Brain microvascular endothelial cell (primary cell): ENCODE results near the gene ABT1.
"Not testable (repeated sequence)": the region's sequence is repeated elsewhere in the genome, so short reads cannot be mapped to it uniquely, and the experiment has no call there.

Source experiments
- DNase-seq: peaks from one replicate; pipeline ENCODE4 v3.0.0-alpha.2; 2020
- H3K27ac ChIP-seq: fragments of 250-450 bp; sonication (Bioruptor Pico); 2 replicates; pipeline ENCODE4 v1.5.1; 2020; ENCODE audit warnings: mild to moderate bottlenecking, moderate library complexity
- H3K27me3 ChIP-seq: fragments of 250-450 bp; sonication (Bioruptor Pico); replicated peaks from 2 replicates; pipeline ENCODE4 v1.5.1; 2020; ENCODE audit warnings: mild to moderate bottlenecking
- H3K36me3 ChIP-seq: fragments of 250-450 bp; sonication (Bioruptor Pico); replicated peaks from 2 replicates; pipeline ENCODE4 v1.5.1; 2020; ENCODE audit warnings: mild to moderate bottlenecking
- H3K4me3 ChIP-seq: 2 replicates; pipeline ENCODE4 v1.5.1; 2011; ENCODE audit warnings: low read depth, mild to moderate bottlenecking, control low read depth, low read length, moderate library complexity
- in situ Hi-C: cut with HindIII; loops from 2 replicates; pipeline ENCODE4 v1.10.0; 2017; ENCODE audit warnings: low sequenced_read_pairs, low pct_ligation_motif_present
- TF ChIP-seq, protein P1 (sequence below): IDR thresholded peaks from 2 replicates; pipeline ENCODE4 v1.5.1; 2011; ENCODE audit warnings: low read depth, mild to moderate bottlenecking, moderate library complexity, low read length, control low read depth, inconsistent platforms; ENCODE audit errors: missing control alignments

ABT1 gene

DNA sequence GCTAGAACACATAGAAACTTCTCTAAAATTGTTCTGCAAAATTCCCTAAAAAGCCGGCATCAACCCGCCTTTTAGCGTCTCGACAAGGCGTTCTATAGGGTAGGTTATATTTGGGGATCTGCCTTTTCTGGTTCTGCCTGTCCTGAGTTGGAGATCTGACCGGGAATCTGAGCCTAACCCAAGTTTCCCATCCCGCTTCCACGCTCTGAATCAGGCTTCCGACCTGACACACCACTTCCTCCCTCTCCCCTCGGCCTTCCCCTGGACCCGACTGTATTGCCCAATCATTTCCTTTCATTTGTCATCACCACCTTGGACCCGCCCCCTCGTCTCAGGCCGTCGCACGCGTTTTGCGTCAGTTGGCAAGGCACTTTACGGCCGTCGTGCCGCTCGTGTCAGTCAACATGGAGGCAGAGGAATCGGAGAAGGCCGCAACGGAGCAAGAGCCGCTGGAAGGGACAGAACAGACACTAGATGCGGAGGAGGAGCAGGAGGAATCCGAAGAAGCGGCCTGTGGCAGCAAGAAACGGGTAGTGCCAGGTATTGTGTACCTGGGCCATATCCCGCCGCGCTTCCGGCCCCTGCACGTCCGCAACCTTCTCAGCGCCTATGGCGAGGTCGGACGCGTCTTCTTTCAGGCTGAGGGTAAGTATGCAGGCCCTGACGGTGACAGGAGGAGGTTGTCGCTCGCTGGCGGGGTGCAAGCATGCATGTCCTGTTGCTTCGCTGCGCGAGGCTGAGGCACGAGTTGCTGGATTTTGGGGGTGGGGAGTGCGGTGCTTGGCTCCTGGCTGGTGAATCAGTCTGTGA lies at the start of gene ABT1:
Gene ABT1 (plus strand): TSS at position 375 of the 810 bp plus-strand sequence. CDS start 30 bp downstream, at position 405.
- peak within 1 kb of the TSS; percentile 83 for H3K27ac ChIP-seq
- peak; percentile 98 for DNase-seq
- peak within 1 kb of the TSS; percentile 100 for H3K4me3 ChIP-seq
- TF ChIP-seq, protein P1, sequence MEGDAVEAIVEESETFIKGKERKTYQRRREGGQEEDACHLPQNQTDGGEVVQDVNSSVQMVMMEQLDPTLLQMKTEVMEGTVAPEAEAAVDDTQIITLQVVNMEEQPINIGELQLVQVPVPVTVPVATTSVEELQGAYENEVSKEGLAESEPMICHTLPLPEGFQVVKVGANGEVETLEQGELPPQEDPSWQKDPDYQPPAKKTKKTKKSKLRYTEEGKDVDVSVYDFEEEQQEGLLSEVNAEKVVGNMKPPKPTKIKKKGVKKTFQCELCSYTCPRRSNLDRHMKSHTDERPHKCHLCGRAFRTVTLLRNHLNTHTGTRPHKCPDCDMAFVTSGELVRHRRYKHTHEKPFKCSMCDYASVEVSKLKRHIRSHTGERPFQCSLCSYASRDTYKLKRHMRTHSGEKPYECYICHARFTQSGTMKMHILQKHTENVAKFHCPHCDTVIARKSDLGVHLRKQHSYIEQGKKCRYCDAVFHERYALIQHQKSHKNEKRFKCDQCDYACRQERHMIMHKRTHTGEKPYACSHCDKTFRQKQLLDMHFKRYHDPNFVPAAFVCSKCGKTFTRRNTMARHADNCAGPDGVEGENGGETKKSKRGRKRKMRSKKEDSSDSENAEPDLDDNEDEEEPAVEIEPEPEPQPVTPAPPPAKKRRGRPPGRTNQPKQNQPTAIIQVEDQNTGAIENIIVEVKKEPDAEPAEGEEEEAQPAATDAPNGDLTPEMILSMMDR, result no peak
- H3K36me3 ChIP-seq, result peaks cover 11% of the 10 kb centered on the region
- in situ Hi-C loops, result no loop called here
- no peaks in the 10 kb centered on the region for H3K27me3 ChIP-seq

DNA sequence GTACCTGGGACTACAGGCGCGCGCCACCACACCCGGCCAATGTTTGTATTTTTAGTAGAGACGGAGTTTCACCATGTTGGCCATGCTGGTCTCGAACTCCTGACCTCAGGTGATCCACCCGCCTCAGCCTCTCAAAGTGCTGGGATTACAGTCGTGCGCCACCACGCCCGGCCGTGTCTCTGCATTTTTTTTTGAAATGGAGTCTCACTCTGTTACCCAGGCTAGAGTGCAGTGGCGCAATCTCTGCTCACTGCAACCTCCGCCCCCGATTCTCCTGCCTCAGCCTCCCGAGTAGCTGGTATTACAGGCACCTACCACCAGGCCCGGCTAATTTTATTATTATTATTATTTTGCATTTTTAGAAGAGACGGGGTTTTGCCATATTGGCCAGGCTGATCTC lies 49.4 kb upstream of the ABT1 start:
- DNase-seq, in situ Hi-C loops, H3K4me3 ChIP-seq, H3K27ac ChIP-seq, H3K27me3 ChIP-seq: not testable (repeated sequence)
- H3K36me3 ChIP-seq, result peaks cover 20% of the 10 kb centered on the region

DNA sequence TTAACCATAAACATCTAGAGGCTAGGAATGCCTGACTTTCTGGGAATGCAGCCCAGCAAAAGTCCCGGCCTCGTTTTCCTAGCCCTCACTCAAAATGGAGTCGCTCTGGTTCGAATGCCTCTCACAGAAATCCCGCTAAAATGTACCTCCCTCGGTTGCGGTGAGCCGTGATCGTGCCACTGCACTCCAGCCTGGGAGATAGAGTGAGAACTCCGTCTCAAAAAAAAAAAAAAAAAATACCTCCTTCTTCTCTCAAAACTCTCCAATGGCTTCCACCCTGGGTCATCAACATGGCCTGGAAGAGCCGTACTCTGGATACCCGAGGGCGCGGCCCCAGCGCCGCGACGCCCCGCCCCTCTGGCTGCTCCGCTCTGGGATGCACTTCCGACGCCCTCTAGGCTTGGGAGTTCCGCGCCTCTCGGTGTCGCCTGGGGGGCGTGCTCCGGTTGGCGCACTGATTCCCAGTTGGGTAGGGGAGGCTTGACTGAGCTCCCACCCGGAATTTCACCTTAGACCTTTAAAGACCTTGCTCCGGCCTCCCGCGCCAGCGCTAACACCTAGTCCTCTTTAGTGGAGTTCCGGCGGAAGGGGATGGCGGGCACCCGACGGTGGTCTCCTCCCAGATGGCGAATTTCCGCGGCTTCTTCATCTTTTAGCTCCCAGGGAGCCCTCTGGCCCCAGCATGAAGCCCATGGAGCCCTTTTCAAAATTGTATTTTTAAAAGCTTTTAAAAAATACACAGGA lies 46.3 kb upstream of the ABT1 start:
- in situ Hi-C loops, result no loop called here
- Histone ChIP-seq H3K36me3 (peaks cover 5% of the 10 kb centered on the region), H3K27ac (peak overlapping the region; percentile 29), H3K27me3 (no peaks in the 10 kb centered on the region), H3K4me3 (peak overlapping the region; percentile 64)
- TF ChIP-seq, protein P1, result peak; percentile 21
- no peak for DNase-seq

DNA sequence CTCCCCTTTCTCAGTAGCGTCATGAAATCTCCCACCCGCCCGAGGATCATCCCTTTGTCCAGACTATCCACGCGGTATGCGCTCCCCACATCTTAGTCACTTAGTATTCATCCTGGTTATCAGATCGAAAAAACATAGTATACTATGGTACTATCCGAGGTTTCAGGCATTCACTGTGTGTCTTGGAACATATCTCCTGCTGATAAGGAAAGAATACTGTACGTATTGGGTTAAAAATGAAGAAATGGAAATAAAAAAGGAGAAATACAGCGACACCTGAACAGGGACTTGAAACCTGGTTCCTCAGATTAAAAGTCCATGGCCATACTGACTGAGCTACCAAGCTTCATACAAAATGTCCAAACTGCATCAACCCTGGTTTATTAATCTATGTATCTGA lies 44.5 kb upstream of the ABT1 start:
- no peaks in the 10 kb centered on the region for H3K36me3 ChIP-seq
- H3K27me3 ChIP-seq, result no peaks in the 10 kb centered on the region
- TF ChIP-seq, protein P1, result no peak
- no peak for DNase-seq
- in situ Hi-C loops, result no loop called here
- H3K27ac ChIP-seq, result no peak overlapping the region
- no peak overlapping the region for H3K4me3 ChIP-seq

DNA sequence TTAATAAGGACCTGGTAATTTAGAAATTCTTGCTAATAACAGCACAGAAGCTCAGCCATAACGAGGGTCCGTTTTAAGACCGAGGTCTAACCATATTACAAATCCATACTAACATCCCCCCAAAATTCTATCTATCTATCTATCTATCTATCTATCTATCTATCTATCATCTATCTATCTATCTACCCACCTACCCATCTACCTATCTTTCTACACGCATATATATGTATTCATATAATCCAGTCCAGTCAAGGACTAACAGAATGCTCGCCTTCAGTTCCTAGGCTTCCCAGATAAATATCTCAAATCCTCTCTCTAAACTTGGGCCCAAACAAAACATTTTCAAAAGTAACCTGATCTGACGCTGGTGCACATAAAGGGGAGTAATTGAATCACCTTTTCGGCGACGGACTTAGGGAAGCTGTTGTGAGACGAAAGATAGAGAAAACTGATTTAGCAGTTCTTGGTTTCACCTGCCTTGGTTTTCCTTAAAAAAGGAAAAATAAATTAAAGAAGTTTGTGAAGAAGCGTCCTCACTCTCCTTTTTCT lies 44.0 kb upstream of the ABT1 start:
- TF ChIP-seq, protein P1, result no peak
- Histone ChIP-seq H3K4me3 (peak overlapping the region; percentile 59), H3K27me3 (no peaks in the 10 kb centered on the region), H3K36me3 (no peaks in the 10 kb centered on the region), H3K27ac (no peak overlapping the region)
- no peak for DNase-seq
- in situ Hi-C loops, result no loop called here

DNA sequence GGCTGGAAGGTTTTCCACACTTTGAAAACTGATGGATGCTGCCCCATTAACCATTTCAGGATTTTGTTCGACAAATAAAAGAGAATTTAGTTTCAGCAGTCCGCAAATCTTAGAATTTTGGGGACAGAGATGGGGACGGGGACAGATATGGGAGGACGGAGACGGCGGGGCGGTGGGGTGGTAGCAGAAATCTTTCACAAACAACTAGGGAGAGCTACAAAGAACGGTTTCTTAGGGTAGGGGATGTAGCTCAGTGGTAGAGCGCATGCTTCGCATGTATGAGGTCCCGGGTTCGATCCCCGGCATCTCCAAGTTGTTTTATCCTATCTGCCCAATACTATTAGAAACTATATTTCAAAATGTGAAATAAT lies 43.5 kb upstream of the ABT1 start:
- Histone ChIP-seq H3K27ac (peak overlapping the region; percentile 88), H3K36me3 (no peaks in the 10 kb centered on the region), H3K4me3 (peak overlapping the region; percentile 59), H3K27me3 (no peaks in the 10 kb centered on the region)
- in situ Hi-C loops, result no loop called here
- TF ChIP-seq, protein P1, result no peak
- peak; percentile 61 for DNase-seq
